Measurements from ENCODE around the gene LRRC74B.

DNA sequence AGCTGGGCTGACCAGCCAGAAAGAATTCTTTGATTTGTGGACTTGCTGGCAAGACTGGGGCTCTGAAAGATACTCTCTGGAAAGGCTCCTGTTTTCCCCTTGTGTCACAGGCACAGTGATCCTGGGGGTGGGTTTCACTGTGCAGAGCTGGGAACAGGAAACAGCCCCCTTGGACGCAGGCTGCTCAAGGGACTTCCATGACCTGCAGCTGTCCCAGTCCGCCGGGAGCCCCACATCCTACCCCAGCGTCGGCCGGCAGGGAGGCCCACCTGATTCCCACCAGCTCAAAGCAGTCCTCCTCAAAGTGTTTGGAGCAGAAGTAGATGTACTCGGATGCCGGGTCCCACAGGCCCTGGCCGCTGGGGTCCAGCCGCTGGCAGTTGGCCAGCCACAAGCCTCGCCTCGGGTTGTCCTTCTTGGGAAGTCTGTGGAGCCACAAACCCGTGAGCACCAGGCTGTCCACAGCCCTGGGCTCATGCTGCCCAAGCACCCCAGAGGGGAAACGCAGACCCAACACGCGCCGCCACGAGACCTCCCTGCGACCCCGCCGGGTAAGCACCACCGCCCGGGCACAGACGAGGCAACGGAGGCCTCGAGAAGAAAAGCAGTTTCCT lies 44.7 kb upstream of the LRRC74B start:
- TF ChIP-seq GATA3 (IDR thresholded peaks at IDR 0.05; ENCODE audit: low read depth, low read length) = no peak
- no peak for TF ChIP-seq GATA2 (IDR thresholded peaks at IDR 0.05; ENCODE audit: low read depth, low read length)

Measured in SH-SY5Y (cell line).